GM19023 (cell line): Measurements from ENCODE around the gene SRGAP1.

Experiments
- ATAC-seq: cut with Tn5 transposase; IDR thresholded peaks from one replicate; pipeline ENCODE4 v1.9.1; 2021; ENCODE audit warnings: mild to moderate bottlenecking, moderate library complexity; ENCODE audit not compliant: unreplicated experiment

SRGAP1 gene

DNA sequence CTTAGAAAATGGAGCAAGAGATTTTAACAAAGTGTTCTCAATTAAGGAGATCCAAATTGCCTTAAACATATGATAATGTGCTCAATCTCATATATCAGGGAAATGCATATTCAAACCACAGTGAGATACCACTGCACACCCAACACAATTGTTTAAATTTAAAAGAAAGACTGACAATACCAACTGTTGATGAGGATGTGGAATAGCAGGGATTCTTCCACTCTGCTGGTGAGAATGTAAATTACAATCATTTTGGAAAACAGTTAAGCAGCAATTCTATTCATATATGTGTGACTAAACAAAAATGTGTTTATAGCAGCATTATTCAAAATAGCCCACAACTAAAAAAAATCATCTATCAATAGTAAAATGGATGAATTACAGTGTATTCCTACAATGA, 233.4 kb downstream of the SRGAP1 start:
- ATAC-seq = no peak

DNA sequence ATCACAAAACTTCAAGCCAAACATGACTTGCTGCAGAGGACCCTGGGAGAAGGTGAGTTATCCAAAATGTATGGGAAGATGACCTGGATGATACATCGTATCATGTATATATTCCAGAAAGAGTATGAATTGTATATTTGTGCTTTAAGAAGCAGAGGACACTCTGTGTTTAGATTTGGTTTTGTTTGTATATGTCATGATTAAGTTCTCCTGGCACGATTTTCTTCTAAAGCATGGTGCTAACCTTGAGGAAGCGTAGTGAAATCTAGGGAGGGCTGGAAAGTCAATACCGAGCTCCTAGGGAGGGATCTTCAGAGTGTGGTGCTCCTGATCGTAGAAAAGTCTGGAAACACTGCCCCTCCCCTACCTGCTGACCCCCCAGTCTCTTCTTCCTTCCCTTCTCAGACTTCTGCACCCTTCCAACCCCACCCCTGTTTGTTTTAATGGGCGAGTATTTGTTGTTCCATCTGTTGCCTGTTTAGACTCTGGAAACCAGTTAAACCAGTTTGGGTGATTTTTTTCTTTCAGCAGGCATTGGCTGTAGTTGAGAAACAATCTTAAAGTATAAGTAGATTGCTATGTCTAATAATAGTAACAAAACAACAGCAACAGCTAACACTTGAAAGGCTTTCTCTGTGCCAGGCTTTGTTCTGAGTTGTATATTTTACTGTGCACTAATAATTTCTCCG, 236.0 kb downstream of the SRGAP1 start:
- ATAC-seq = no peak

- ATAC-seq = no peak
These were observed 236.5 kb downstream of the SRGAP1 start for GRCh38 chr12:64081008-64081404.

- ATAC-seq = no peak
These were observed 237.6 kb downstream of the SRGAP1 start for GRCh38 chr12:64082116-64082515.

- no peak for ATAC-seq
These were observed 238.4 kb downstream of the SRGAP1 start for GRCh38 chr12:64082866-64083268.

GRCh38 chr12:64083285-64084210, 239.0 kb downstream of the SRGAP1 start:
- ATAC-seq = no peak

GRCh38 chr12:64085154-64085553, 240.7 kb downstream of the SRGAP1 start:
- no peak for ATAC-seq

DNA sequence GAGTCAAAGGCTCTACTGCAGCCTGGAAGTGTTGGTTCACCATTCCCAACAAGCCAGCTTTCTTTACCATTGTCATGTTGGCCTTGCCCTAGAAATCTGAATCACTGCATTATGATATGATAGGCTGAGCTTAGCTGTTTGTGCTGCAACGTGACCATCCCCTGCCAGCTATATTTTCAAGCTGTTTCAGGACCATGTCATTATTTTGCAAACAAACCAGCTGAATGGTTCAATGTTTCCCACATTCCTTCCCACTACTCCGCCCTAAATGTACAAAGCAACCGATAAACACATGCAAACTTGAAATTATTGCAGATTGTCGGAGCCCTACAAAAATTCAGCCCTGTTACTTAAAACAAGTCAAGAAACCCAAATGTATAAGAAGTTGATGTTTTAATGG, 241.5 kb downstream of the SRGAP1 start:
- no peak for ATAC-seq

DNA sequence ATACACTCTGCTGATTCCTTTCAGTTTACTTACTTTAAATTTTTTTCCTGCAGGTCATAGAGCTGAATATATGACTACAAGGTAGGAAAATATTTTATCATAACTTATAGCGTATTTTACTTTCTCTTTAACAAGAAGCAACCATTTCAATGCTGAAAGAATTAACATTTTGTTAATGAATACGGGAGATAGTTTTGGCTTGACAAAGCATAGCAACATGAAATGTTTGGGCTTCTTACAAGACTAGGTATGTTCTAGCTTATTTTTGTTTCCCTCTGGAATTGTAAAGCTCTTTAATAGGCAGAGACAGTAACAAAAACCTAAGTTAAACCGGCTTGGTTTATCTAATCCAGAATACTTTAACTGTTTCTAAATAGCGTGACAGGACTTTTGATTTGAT, 242.4 kb downstream of the SRGAP1 start:
- ATAC-seq = no peak

GRCh38 chr12:64087761-64088160, 243.3 kb downstream of the SRGAP1 start:
- ATAC-seq = no peak

- no peak for ATAC-seq
These were observed 244.2 kb downstream of the SRGAP1 start for GRCh38 chr12:64088431-64089349.

GRCh38 chr12:64090047-64090446, 245.5 kb downstream of the SRGAP1 start:
- ATAC-seq = no peak

DNA sequence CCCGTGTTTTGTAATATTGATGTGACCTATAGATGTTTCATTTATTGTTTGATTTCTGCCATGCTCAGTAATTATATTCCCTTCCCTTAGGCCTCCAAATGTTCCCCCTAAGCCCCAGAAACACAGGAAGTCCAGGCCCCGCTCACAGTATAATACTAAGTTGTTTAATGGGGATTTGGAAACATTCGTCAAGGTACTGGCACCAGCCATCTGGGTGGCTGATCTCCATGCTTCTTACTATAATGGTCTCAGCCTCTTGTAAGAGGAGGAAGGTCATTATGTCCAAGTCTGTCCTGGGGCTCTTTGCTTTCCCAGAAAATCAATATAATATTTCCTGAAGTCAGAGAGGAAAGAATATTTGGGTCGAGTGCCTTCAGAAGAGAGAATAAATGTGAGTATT, 246.7 kb downstream of the SRGAP1 start:
- no peak for ATAC-seq

DNA sequence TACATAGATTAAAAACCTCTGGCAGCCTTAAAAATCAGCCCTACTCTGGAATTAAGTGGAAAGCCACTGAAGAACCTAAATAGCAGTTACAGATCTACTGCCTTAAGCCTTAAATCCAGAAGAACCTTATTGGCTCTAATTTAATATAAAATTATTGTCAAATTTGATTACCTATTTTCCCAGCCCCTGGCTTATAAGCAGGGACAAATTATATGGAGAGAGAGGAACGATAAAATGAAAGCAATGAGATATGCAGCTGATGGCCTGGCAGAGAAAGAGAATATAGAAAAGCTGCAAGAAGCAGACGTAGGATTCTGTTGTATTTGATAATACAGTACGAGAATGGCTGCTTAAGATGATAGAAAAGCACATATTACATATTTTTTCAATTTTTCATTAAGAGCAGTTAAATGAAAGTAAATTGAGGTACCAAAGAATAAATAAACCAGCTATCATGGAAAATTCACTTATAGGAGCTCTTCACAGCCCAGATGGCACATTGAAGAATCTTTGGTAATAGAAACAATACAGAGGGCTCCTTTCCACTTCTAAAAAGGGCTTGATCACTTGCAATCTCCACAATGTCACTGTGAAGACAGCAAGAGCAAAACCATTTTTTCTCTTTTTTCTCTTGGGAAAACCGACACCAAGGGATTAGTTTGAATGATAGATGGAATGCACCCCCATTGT, 248.2 kb downstream of the SRGAP1 start:
- ATAC-seq = no peak

DNA sequence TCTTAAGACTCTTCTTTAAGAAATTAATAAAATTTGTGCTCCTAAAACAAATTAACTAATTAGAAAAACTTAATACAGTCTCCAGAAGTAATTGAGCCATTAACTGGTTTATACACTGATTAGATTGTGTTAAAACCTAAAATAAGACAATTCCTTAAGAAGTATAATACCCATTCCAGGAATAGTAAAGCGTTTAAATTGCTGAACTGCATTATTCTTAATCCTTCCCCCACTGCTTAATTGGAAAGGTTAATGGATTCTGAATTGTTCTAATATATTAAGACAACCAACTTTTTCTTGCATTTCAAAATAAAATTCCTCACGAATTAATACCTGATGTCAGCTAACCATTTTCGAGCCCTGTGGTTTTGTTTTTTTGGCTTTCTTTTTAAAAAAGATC, 249.2 kb downstream of the SRGAP1 start:
- ATAC-seq = no peak

- ATAC-seq = no peak
These were observed 253.0 kb downstream of the SRGAP1 start for GRCh38 chr12:64097366-64098105.

DNA sequence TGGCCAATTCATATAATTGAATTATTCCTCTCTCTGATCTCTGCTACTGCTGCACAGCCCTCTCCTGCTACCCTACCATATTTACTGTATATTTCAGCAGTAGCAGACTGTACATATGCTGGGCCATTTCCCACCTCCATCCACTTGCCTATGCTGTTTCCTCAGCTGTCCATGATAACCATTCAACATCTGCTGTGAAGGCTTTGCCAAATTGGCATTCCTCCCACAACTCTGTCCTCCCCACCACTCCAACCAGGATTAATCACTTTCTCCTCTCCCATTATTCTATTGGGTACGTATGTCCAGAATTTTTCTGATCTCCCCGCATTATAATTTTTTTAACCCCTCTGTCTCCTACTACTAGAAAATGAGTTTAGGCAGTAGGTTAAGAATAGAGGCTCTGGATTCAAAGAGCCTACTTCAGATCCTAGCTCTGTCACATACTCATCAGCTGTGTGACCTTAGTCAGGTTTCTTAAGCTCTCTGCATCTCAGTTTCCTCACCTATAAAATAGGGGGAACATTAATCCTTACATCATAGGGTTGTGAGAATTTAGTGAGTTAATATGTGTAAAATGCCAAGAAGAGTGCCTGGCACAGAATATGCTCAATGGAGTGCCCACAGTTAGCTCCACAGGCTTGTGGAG, 254.3 kb downstream of the SRGAP1 start:
- no peak for ATAC-seq

GRCh38 chr12:64099397-64099796, 254.9 kb downstream of the SRGAP1 start:
- ATAC-seq = no peak

- ATAC-seq = no peak
These were observed 257.8 kb downstream of the SRGAP1 start for GRCh38 chr12:64102339-64102738.
